Activated T-helper 2 cell treated with anti-CD3 and anti-CD28 coated beads, Interferon-gamma antibody, Interleukin-2, Interleukin-4, amounts not matched to agents 10 μg/mL and 5 μg/mL and 100 μg/mL, durations not matched to agents 14 hours and 24 hours and 36 hours (primary cell): ENCODE data around the gene BTBD9. TPM values are rescaled to one million over a fixed set of nuclear protein-coding genes. Genes with fewer than 3 reads are reported as not detected.

ENCODE experiments used
- DNase-seq: peaks from one replicate; pipeline ENCODE4 v3.0.0; 2021; ENCODE audit warnings: low spot score
- H3K27ac Mint-ChIP-seq: one replicate; pipeline ENCODE4 v1.8.0; 2021; ENCODE audit warnings: mixed read lengths
- H3K27me3 Mint-ChIP-seq: one replicate; pipeline ENCODE4 v1.8.0; 2021; ENCODE audit warnings: low read depth, mixed read lengths
- H3K36me3 Mint-ChIP-seq: one replicate; pipeline ENCODE4 v1.8.0; 2021; ENCODE audit warnings: low read depth, mixed read lengths
- H3K4me1 Mint-ChIP-seq: one replicate; pipeline ENCODE4 v1.8.0; 2021; ENCODE audit warnings: low read depth, mixed read lengths
- H3K4me3 Mint-ChIP-seq: one replicate; pipeline ENCODE4 v1.8.0; 2021; ENCODE audit warnings: low read depth, mild to moderate bottlenecking, moderate library complexity, mixed read lengths
- H3K9me3 Mint-ChIP-seq: one replicate; pipeline ENCODE4 v1.8.0; 2021; ENCODE audit warnings: mixed read lengths
- intact Hi-C: fragments of 100-400 bp; cut with micrococcal nuclease; formaldehyde crosslinking; loops from one replicate; pipeline ENCODE4 v1.15.1; 2023
- total RNA-seq: library from RNA; stranded (reverse); gene quantifications from 2 replicates; pipeline ENCODE4 v1.2.3, GENCODE V29; 2022

BTBD9 gene
- total RNA-seq, 1 donor from 2014 or later, result 15.2 TPM

DNA sequence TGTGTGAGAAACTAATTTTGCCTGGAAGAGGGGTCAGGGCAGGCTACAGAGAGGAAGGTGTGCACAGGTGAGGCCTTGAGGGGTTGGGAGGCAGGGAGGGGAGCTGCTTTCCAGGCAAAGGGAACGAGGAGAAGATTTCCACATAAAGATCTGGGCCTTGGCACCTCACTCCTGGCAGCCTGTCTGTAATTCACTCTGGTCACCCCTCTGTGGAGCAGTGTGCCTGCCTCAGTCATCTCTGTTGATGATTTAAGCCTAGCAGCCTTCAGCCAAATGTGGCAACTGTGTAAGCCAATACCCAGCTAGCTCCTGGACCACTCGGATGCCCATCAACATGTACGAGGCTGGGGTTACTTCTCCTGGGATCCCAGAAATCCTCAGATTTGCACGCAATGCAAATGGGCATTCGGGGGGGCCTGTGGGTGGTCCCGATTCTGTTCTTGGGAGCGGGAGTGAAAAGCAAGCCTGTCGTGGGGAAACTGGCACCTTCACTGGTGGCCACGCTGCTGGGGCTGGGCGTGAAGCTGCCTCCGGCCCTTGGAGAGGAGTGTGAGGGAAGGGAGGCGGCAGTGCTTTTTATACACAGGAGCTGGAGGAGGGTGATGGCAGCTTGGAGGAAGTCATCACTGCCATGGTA, 459.8 kb downstream of the BTBD9 start:
- no peak for DNase-seq
- Mint-ChIP-seq H3K4me1 (no peaks in the 10 kb centered on the region), H3K4me3 (no peak overlapping the region), H3K36me3 (no peaks in the 10 kb centered on the region), H3K9me3 (no peaks in the 10 kb centered on the region), H3K27ac (no peak overlapping the region), H3K27me3 (no peaks in the 10 kb centered on the region)
- intact Hi-C loops, result no loop called here

DNA sequence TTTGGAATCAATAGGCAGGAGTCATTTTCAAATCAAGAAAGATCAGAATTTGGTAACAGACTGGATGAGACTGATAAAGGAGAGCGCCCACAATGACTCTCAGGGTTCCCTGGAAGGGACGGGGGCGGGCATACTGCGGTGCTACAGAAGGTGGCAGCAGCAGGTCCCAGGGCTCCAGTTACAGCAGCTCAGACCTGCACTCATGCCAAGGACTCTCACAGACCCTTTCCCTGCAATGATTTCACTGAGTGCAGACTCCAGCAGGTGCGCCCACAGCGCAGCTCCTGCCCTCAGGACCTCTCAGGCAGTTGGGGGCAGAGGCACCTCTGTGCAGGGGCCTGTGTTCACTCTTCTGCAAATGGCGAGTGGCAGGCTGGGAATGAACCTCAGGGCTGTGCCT, 460.4 kb downstream of the BTBD9 start:
- H3K27ac Mint-ChIP-seq, result no peak overlapping the region
- no peaks in the 10 kb centered on the region for H3K9me3 Mint-ChIP-seq
- no peaks in the 10 kb centered on the region for H3K27me3 Mint-ChIP-seq
- no peaks in the 10 kb centered on the region for H3K36me3 Mint-ChIP-seq
- DNase-seq, result no peak
- intact Hi-C loops, result no loop called here
- no peaks in the 10 kb centered on the region for H3K4me1 Mint-ChIP-seq
- H3K4me3 Mint-ChIP-seq, result no peak overlapping the region

GRCh38 chr6:38178584-38178886, 461.2 kb downstream of the BTBD9 start:
- Mint-ChIP-seq H3K27me3 (no peaks in the 10 kb centered on the region), H3K4me3 (no peak overlapping the region), H3K36me3 (no peaks in the 10 kb centered on the region), H3K9me3 (no peaks in the 10 kb centered on the region), H3K27ac (no peak overlapping the region), H3K4me1 (no peaks in the 10 kb centered on the region)
- intact Hi-C loops, result no loop called here
- no peak for DNase-seq

DNA sequence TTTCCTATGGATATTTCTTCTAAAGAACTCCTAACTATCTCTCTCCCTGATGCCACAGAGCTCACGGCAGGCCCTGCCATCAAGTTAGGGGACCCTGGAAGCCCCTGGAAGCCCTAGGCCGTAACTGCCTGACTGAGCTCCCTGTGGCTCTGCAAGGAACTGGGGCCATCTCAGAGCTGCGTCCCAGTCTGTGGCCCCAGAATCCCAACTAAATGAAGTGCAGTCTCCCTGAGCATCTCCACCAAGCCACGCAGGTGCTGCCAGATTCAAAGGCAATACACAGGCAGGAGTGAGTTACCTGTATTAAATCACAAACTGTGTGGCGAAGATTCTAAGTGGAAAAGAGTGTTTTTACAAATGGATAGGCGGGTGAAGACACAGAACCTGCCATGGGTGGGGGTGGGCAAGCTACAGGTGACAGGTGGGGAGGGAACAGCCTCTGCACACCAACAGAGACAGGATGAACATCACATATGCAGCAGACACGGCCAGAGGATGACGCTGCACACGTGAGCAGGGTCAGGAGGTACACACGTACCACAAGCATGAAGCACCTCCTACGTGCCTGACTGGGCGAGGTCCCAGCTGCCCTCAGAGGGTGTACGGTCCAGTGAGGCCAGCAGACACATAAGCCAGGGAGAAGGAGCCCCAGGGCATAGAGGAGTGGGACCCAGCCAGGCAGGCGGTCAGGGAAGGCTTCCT, 461.7 kb downstream of the BTBD9 start:
- H3K27ac Mint-ChIP-seq, result no peak overlapping the region

DNA sequence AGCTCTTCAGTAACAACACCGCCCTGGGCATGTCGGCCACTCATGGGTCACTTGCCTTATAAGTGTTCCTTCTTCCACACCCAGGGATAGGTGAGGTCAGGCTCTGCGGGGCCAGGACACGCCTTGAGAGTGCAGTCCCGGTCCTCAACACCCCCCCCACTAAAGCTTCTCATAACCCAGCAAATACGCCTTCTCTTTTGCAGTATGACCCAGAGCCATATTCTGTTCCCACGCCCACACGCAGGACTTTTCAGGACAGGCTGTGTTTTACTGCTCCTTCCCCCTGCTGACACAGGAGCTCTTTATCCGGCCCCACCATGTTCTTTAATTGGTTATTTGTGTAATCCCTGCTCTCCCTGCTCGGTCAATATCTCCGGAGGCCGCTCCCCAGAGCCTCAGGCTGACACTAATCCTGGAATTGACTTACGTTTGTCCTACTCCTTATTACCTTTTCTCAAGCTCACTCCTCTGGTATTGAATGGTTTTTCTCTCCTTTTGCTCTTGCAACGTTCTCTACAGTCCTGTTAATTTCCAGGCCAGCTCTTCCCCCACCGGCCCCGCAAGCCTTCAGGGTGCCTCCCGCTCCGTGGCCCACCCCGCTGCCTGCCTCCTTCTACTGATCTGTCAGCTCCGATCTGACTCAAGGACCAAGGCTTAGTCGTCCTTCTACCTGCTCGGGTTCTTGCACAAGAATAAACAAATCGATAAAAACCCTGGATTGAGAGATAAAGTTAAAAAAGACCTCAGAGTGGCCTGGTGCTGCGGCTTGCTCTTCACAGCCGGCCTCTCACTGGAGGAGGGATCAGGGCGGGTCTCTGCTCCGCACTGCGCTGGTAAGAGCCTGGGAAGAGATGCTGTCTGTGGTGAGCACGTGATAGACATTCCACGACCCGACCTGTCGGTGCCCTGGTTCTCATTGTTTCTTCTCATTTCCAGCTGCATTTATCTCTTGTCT, 462.7 kb downstream of the BTBD9 start:
- H3K4me3 Mint-ChIP-seq, result no peak overlapping the region
- H3K36me3 Mint-ChIP-seq, result no peaks in the 10 kb centered on the region
- no peaks in the 10 kb centered on the region for H3K9me3 Mint-ChIP-seq
- H3K27me3 Mint-ChIP-seq, result no peaks in the 10 kb centered on the region
- intact Hi-C loops, result no loop called here
- H3K27ac Mint-ChIP-seq, result no peak overlapping the region
- no peaks in the 10 kb centered on the region for H3K4me1 Mint-ChIP-seq
- DNase-seq, result no peak

More for the DNA sequence above, 461.7 kb downstream of the BTBD9 start:
- Mint-ChIP-seq H3K36me3 (no peaks in the 10 kb centered on the region), H3K9me3 (no peaks in the 10 kb centered on the region), H3K27me3 (no peaks in the 10 kb centered on the region), H3K4me1 (no peaks in the 10 kb centered on the region), H3K4me3 (no peak overlapping the region)
- intact Hi-C loops, result no loop called here
- no peak for DNase-seq

DNA sequence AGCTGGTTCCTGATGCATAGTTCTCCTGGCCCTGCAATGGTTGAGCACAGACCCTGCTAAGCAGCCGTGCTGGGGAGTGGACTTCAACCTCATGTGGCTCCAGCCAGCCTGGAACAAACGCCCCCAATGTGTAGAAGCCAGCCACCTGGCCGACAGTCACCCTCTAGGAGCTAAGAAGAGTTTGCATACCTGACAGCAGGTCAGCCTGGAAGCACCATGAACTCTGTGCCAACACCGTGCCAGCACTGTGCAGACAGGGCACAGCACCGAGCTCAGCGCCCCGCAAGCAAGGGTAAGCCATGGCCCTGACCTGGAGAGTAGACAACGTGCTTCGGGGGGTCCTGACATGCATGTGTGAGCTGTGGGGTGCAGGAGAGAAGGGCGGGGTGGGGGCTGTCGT, 463.9 kb downstream of the BTBD9 start:
- H3K27me3 Mint-ChIP-seq, result no peaks in the 10 kb centered on the region
- H3K9me3 Mint-ChIP-seq, result no peaks in the 10 kb centered on the region
- DNase-seq, result no peak
- H3K36me3 Mint-ChIP-seq, result no peaks in the 10 kb centered on the region
- intact Hi-C loops, result no loop called here
- no peaks in the 10 kb centered on the region for H3K4me1 Mint-ChIP-seq
- no peak overlapping the region for H3K27ac Mint-ChIP-seq
- H3K4me3 Mint-ChIP-seq, result no peak overlapping the region

DNA sequence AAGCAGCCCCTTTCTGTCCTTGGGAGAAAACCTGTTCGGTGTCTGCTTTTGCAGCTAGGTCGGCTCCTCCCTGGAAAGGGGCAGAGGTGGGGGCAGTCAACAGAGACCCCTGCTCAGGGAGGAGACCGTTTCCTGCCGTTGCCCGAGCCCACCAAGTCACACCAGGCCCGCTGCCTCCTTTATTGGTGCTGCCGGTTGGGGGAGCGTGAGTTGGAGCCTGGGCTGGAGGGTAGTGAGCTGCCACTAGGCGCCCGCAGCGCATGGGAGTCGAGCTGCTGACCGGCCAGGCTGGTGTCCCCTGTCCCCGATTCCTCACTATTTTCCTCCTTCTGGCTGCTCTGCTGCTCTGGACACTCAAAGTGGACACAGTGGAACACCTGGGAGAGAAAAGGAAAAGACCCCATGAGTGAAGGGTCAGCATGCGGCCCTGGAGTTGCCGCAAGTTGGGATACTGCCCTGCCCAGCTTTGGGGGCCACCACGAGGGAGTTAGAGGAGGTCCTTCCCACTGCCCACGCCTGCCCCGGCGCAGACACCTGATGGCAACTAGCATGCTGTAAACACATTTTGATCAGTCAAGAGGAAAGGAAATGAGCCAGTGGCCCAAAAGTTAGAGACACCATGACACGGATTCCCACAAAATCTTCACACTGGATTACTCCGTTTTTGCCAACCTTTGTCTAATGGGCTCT, 464.8 kb downstream of the BTBD9 start:
- DNase-seq, result no peak
- no peaks in the 10 kb centered on the region for H3K27me3 Mint-ChIP-seq
- no peak overlapping the region for H3K27ac Mint-ChIP-seq
- intact Hi-C loops, result no loop called here
- H3K4me1 Mint-ChIP-seq, result no peaks in the 10 kb centered on the region
- H3K9me3 Mint-ChIP-seq, result no peaks in the 10 kb centered on the region
- no peak overlapping the region for H3K4me3 Mint-ChIP-seq
- no peaks in the 10 kb centered on the region for H3K36me3 Mint-ChIP-seq

DNA sequence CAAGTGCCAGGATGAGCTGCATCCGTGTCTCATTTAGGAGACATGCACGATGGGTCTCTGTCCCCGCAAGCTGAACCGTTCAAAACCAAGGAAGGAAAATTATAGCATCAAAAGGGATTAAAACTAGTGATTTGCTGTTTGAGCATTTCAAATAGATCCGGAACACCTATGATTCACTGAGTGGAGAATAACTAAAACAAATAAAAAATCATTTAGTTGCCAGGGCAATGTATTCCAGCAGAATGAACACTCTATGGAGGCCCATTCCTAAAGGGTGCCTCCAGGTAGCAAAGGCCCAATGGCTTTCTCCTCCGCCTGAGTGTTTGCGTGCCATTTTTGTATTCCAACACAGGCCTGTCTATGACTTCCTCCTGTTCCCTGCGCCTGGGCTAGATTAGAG, 465.4 kb downstream of the BTBD9 start:
- no peaks in the 10 kb centered on the region for H3K27me3 Mint-ChIP-seq
- no peak overlapping the region for H3K27ac Mint-ChIP-seq

DNA sequence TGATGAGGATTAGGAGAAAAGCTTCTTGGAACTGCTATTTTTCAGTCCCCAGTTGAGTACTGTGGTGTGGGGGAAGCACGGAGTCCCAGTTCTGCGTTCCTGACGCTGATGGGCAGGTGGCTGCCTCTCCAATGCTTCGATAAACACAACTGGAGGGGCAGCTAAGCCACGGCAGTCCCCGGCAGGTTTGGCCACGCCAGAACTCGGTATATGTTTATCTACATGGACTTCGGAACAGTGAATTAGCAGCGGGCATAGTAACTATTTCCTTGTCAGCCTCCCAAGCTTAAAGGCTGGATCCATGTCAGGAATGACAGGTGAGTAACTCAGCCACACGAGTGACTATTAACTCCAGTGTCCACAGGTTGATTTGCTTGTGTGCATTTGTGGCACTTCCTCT, 465.8 kb downstream of the BTBD9 start:
- intact Hi-C loops, result no loop called here
- H3K4me1 Mint-ChIP-seq, result no peaks in the 10 kb centered on the region
- no peaks in the 10 kb centered on the region for H3K27me3 Mint-ChIP-seq
- no peak overlapping the region for H3K27ac Mint-ChIP-seq
- no peaks in the 10 kb centered on the region for H3K9me3 Mint-ChIP-seq
- no peaks in the 10 kb centered on the region for H3K36me3 Mint-ChIP-seq
- no peak for DNase-seq
- H3K4me3 Mint-ChIP-seq, result no peak overlapping the region

More for the DNA sequence above, 465.4 kb downstream of the BTBD9 start:
- Mint-ChIP-seq H3K9me3 (no peaks in the 10 kb centered on the region), H3K4me3 (no peak overlapping the region), H3K4me1 (no peaks in the 10 kb centered on the region), H3K36me3 (no peaks in the 10 kb centered on the region)
- intact Hi-C loops, result no loop called here
- DNase-seq, result no peak

- Mint-ChIP-seq H3K36me3 (no peaks in the 10 kb centered on the region), H3K9me3 (no peaks in the 10 kb centered on the region)
Measured at GRCh38 chr6:38172739-38173410, 466.9 kb downstream of the BTBD9 start.

GRCh38 chr6:38171997-38172738, 467.6 kb downstream of the BTBD9 start:
- Mint-ChIP-seq H3K27ac (no peak overlapping the region), H3K4me1 (no peaks in the 10 kb centered on the region), H3K4me3 (no peak overlapping the region), H3K27me3 (no peaks in the 10 kb centered on the region), H3K9me3 (no peaks in the 10 kb centered on the region), H3K36me3 (no peaks in the 10 kb centered on the region)
- intact Hi-C loops, result no loop called here
- DNase-seq, result no peak

More at GRCh38 chr6:38172739-38173410, 466.9 kb downstream of the BTBD9 start:
- DNase-seq, result no peak
- Mint-ChIP-seq H3K27me3 (no peaks in the 10 kb centered on the region), H3K4me3 (no peak overlapping the region), H3K27ac (no peak overlapping the region), H3K4me1 (no peaks in the 10 kb centered on the region)
- intact Hi-C loops, result no loop called here
